Measurements from ENCODE around the gene USP20. TPM values are rescaled to one million over a fixed set of nuclear protein-coding genes. Genes with fewer than 3 reads are reported as not detected.
"Not testable (repeated sequence)": the region's sequence is repeated elsewhere in the genome, so short reads cannot be mapped to it uniquely, and the experiment has no call there.

Gene USP20
- total RNA-seq, 1 experiment from 2014 or later, result 16.8 TPM

DNA sequence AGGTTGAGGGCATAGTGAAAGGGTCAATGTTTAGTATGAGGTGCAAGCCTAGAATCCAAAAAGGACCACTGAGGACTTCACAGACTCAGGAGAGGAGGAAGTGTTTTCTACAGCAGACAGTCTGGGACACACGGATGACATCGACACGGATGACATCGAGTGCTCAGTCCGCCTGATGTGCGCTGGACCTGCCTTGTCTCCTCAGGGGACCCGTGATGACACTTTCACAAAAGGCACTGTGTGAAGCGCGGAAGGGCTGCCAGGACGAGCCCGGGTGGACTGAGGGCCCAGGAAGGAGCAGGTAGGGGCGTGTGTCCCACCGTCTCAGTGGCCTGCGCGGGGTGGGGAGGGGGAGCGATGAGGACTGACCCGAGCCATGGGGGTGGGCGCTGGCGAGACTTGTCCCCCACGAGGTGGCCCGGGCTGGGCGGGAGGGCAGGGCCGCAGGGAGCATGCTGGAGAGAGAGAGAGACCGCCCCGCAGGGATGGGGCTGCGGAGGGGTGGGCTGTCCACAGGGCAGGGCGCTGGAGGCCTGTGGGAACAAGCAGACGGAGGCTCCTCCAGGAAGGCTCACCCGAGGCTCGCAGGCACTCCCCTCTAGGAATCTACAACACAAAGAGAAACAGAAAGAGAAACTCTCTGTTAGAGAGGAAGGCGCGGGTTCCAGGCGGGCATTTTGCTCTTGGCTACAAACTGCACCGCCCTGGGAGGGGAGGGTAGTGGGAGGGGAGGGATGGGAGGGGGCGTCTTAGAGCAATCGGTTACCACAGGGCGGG, 54.9 kb downstream of the USP20 start:
- Histone ChIP-seq H3K27ac (ENCODE audit: low read depth, low read length) (no peak overlapping the region), H3K4me1 (ENCODE audit: control insufficient read depth in 1 of 2, insufficient read depth in 2 of 2, low read length in 2 of 2) (peaks cover 10 to 15% of the 10 kb centered on the region in 2 experiments), H3K9me3 (ENCODE audit: control insufficient read depth in 1 of 2, insufficient read depth in 1 of 2, low read depth in 1 of 2, low read length in 2 of 2) (no peaks in the 10 kb centered on the region), H3K27me3 (ENCODE audit: insufficient read depth, low read length) (no peaks in the 10 kb centered on the region), H3K4me3 (replicated peaks in 1 of 2; ENCODE audit: low read depth in 1 of 2, low read length in 2 of 2) (no peak overlapping the region), H4K20me1 (ENCODE audit: insufficient read depth) (no peaks in the 10 kb centered on the region), H3K36me3 (ENCODE audit: control insufficient read depth in 1 of 2, insufficient read depth in 2 of 2, low read length in 2 of 2) (no peaks in the 10 kb centered on the region), H3K4me2 (ENCODE audit: low read length) (no peak overlapping the region), H3K9ac (ENCODE audit: low read length) (no peak overlapping the region), H3K79me2 (ENCODE audit: insufficient read depth, low read length) (no peaks in the 10 kb centered on the region), H2AFZ (ENCODE audit: low read depth, low read length, poor library complexity, severe bottlenecking) (no peak overlapping the region), H3K9me2 (ENCODE audit: insufficient read depth) (no peaks in the 10 kb centered on the region)
- ChIA-PET RAD21 (ENCODE audit: low non-redundant PET in 1 of 2, low total read pairs in 2 of 2, uncharacterized antibody in 2 of 2, unreplicated experiment in 2 of 2) (no interaction called here), CTCF (no interaction called here), POLR2A (interaction anchor here (0.6 kb wide), 1 partner anchor 255 kb away, joined by 4 read pairs; no protein-coding TSS in a partner anchor)
- DNase-seq (ENCODE audit: low read depth, low spot score) (no peak), ATAC-seq (no peak)
- BruUV-seq (replicated peaks), result no TSS peak
- intact Hi-C loops (cut with micrococcal nuclease), result no loop called here
- TF ChIP-seq TCF7L2 (IDR thresholded peaks at IDR 0.05; ENCODE audit: borderline replicate concordance, extremely low read depth, insufficient read depth, insufficient read length), result no peak
- TF ChIP-seq POLR2AphosphoS5 (IDR thresholded peaks at IDR 0.05; ENCODE audit: low read depth, low read length), result no peak
- TF ChIP-seq, protein P1, sequence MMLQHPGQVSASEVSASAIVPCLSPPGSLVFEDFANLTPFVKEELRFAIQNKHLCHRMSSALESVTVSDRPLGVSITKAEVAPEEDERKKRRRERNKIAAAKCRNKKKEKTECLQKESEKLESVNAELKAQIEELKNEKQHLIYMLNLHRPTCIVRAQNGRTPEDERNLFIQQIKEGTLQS (IDR thresholded peaks at IDR 0.05), result no peak
- TF ChIP-seq EZH2 (IDR thresholded peaks at IDR 0.05), result no peak
- TF ChIP-seq FOSL1 (IDR thresholded peaks at IDR 0.05; ENCODE audit: low read depth), result no peak
- TF ChIP-seq ZFX (IDR thresholded peaks at IDR 0.05), result no peak

DNA sequence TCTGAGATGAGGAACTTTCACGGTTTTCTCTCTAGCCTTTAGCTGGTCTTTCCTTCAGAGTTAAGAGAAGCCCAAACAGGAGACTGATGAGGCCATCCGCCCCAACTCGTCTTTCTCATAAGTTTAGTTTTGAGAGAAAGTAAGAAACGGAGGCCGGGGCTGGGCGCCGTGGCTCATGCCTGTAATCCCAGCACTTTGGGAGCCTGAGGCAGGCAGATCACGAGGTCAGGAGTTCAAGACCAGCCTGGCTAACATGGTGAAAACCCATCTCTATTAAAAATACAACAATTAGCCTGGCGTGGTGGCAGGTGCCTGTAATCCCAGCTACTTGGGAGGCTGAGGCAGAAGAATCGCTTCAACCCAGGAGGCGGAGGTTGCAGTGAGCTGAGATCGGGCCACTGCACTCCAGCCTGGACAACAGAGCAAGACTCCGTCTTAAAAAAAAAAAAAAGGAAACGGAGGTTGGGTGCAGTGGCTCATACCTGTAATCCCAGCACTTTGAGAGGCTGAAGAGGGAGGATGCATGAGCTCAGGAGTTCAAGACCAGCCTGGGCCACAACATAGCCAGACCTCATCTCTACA, 55.6 kb downstream of the USP20 start:
- BruUV-seq (replicated peaks); intact Hi-C loops (cut with micrococcal nuclease); H3K36me3 ChIP-seq (ENCODE audit: control insufficient read depth in 1 of 2, insufficient read depth in 2 of 2, low read length in 2 of 2); H4K20me1 ChIP-seq (ENCODE audit: insufficient read depth); H3K27me3 ChIP-seq (ENCODE audit: insufficient read depth, low read length); H3K79me2 ChIP-seq (ENCODE audit: insufficient read depth, low read length); H3K9me2 ChIP-seq (ENCODE audit: insufficient read depth); CTCF ChIA-PET; ATAC-seq; H3K4me3 ChIP-seq (replicated peaks in 1 of 2; ENCODE audit: low read depth in 1 of 2, low read length in 2 of 2); H3K27ac ChIP-seq (ENCODE audit: low read depth, low read length); H3K4me1 ChIP-seq (ENCODE audit: control insufficient read depth in 1 of 2, insufficient read depth in 2 of 2, low read length in 2 of 2); H3K9me3 ChIP-seq (ENCODE audit: control insufficient read depth in 1 of 2, insufficient read depth in 1 of 2, low read depth in 1 of 2, low read length in 2 of 2); DNase-seq (ENCODE audit: low read depth, low spot score); H2AFZ ChIP-seq (ENCODE audit: low read depth, low read length, poor library complexity, severe bottlenecking); H3K9ac ChIP-seq (ENCODE audit: low read length); H3K4me2 ChIP-seq (ENCODE audit: low read length): not testable (repeated sequence)
- ChIA-PET POLR2A (interaction anchor here (0.6 kb wide), 1 partner anchor 255 kb away, joined by 4 read pairs; no protein-coding TSS in a partner anchor), RAD21 (ENCODE audit: low non-redundant PET in 1 of 2, low total read pairs in 2 of 2, uncharacterized antibody in 2 of 2, unreplicated experiment in 2 of 2) (interaction anchor here in 1 of 2 experiments (0.6 kb wide), 1 partner anchor 52 kb away, joined by 4 read pairs; no protein-coding TSS in a partner anchor)

All from HCT116 (cell line).